Measurements from ENCODE around the gene RIN1.

DNA sequence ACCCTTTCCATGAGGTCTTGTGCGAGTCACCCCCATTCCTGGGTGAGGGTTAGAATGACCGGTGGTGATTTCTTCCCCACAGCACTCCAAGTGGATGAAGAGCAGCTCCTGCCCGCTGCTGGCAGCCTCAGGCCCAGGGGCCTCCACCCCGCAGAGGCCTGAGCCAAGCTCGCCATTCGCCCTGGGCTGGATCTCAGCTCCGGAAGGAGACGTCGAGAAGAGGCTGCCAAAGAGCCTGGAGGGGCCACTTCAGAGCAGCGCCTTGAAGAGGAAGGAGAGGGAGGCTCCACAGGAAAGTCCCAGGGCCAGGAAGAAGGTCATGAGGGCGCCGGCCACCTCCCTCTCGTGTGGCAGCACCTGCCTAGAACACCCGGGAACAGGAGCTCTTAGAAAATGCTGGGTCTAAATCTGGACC lies 27.0 kb upstream of the RIN1 start:
- no peak for TF ChIP-seq CTCF (IDR thresholded peaks at IDR 0.05)
- no peak for TF ChIP-seq POLR2A (IDR thresholded peaks at IDR 0.05)
